Prostate gland (tissue), 2 donors: ENCODE measurements around the gene AP2M1.

Source experiments
- POLR2A ChIP-seq: fragments of 450-650 bp; IDR thresholded peaks from one replicate; pipeline ENCODE4 v1.6.1; 2016; ENCODE audit warnings: antibody characterized with exemption, mild to moderate bottlenecking
- TF ChIP-seq, protein P1 (sequence below), 4 experiments: fragments of 200-600 bp in 2 of 4; fragments of 450-650 bp in 2 of 4; sonication (generic) in 2 of 4; IDR thresholded peaks; 1 replicate in 3 of 4; 2 replicates in 1 of 4; pipeline ENCODE4 v1.5.1; 2016 to 2019; ENCODE audit warnings: antibody characterized with exemption in 4 of 4, mild to moderate bottlenecking in 2 of 4, moderate library complexity in 2 of 4

DNA sequence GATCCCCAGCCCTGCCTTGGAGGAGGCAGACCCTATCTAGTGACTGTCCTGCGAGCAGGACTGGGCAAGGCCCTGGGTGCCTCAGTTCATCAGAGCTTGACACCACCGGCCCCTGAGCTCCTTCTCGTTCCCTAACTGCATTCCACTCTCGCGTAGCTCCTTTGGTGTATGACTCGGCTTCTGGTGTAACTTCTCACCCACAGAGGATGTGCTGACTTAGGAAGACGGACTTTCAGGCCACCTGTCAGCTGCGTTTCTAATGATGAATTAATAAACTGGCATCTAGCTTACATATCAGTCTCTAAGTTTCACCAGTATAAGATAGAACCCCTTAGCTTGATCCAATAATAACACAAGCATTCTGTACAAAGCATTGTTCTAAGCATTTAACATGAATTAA lies 28.9 kb downstream of the AP2M1 start:
- no peak for TF ChIP-seq POLR2A
- TF ChIP-seq, protein P1, sequence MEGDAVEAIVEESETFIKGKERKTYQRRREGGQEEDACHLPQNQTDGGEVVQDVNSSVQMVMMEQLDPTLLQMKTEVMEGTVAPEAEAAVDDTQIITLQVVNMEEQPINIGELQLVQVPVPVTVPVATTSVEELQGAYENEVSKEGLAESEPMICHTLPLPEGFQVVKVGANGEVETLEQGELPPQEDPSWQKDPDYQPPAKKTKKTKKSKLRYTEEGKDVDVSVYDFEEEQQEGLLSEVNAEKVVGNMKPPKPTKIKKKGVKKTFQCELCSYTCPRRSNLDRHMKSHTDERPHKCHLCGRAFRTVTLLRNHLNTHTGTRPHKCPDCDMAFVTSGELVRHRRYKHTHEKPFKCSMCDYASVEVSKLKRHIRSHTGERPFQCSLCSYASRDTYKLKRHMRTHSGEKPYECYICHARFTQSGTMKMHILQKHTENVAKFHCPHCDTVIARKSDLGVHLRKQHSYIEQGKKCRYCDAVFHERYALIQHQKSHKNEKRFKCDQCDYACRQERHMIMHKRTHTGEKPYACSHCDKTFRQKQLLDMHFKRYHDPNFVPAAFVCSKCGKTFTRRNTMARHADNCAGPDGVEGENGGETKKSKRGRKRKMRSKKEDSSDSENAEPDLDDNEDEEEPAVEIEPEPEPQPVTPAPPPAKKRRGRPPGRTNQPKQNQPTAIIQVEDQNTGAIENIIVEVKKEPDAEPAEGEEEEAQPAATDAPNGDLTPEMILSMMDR (IDR thresholded peaks at IDR 0.05) = no peak
